Measurements from ENCODE around the gene FBXO38.

FBXO38 gene

GRCh38 chr5:148372166-148372725, 11.5 kb upstream of the FBXO38 start:
- ChIA-PET POLR2A (ENCODE audit: low non-redundant PET) (no interaction called here), CTCF (interaction anchor here (1.5 kb wide), 1 partner anchor 57 kb away, joined by 4 read pairs; no protein-coding TSS in a partner anchor)
- no peak for DNase-seq (ENCODE audit: low spot score)
- H3K27ac ChIP-seq: no peak overlapping the region
- TF ChIP-seq CTCF (conservative IDR thresholded peaks at IDR 0.05; ENCODE audit: low read depth): no peak

GRCh38 chr5:148372893-148373292, 10.9 kb upstream of the FBXO38 start:
- no peak for TF ChIP-seq CTCF (conservative IDR thresholded peaks at IDR 0.05; ENCODE audit: low read depth)
- no peak overlapping the region for H3K27ac ChIP-seq
- ChIA-PET CTCF (interaction anchor here (1.5 kb wide), 1 partner anchor 58 kb away, joined by 4 read pairs; no protein-coding TSS in a partner anchor), POLR2A (ENCODE audit: low non-redundant PET) (no interaction called here)
- DNase-seq (ENCODE audit: low spot score): no peak

- DNase-seq (ENCODE audit: low spot score): peak; percentile 74
Observed at GRCh38 chr5:148374690-148375360, 8.9 kb upstream of the FBXO38 start.

GRCh38 chr5:148376198-148376597, 7.6 kb upstream of the FBXO38 start:
- ChIA-PET POLR2A (ENCODE audit: low non-redundant PET) (no interaction called here), CTCF (interaction anchor here (0.5 to 0.8 kb wide), 3 partner anchors 62 to 1718 kb away, joined by 3 to 7 read pairs (median 4); no protein-coding TSS in a partner anchor)
- no peak for DNase-seq (ENCODE audit: low spot score)
- no peak for TF ChIP-seq CTCF (conservative IDR thresholded peaks at IDR 0.05; ENCODE audit: low read depth)
- H3K27ac ChIP-seq: no peak overlapping the region

More at GRCh38 chr5:148374690-148375360, 8.9 kb upstream of the FBXO38 start:
- H3K27ac ChIP-seq: no peak overlapping the region
- TF ChIP-seq CTCF (conservative IDR thresholded peaks at IDR 0.05; ENCODE audit: low read depth): peak; percentile 89
- POLR2A ChIA-PET (ENCODE audit: low non-redundant PET): no interaction called here
- CTCF ChIA-PET: interaction anchor here (0.5 to 1.9 kb wide), 21 partner anchors 15 to 425 kb away, joined by 3 to 10 read pairs (median 4); no protein-coding TSS in a partner anchor

- H3K27ac ChIP-seq: no peak overlapping the region
- POLR2A ChIA-PET (ENCODE audit: low non-redundant PET): no interaction called here
- CTCF ChIA-PET: no interaction called here
- TF ChIP-seq CTCF (conservative IDR thresholded peaks at IDR 0.05; ENCODE audit: low read depth): no peak
- DNase-seq (ENCODE audit: low spot score): no peak
Observed at GRCh38 chr5:148378670-148379069, 5.1 kb upstream of the FBXO38 start.

- CTCF ChIA-PET: interaction anchor here (1.0 kb wide), 1 partner anchor 89 kb away, joined by 3 read pairs; no protein-coding TSS in a partner anchor
- TF ChIP-seq CTCF (conservative IDR thresholded peaks at IDR 0.05; ENCODE audit: low read depth): no peak
- POLR2A ChIA-PET (ENCODE audit: low non-redundant PET): no interaction called here
- no peak overlapping the region for H3K27ac ChIP-seq
- DNase-seq (ENCODE audit: low spot score): no peak
Observed at GRCh38 chr5:148379340-148379739, 4.4 kb upstream of the FBXO38 start.

All from RWPE1 (cell line).